GM21423 (cell line): Measurements from ENCODE around the gene CCT4.
"Not testable (repeated sequence)": the region's sequence is repeated elsewhere in the genome, so short reads cannot be mapped to it uniquely, and the experiment has no call there.

Source experiments
- ATAC-seq: cut with Tn5 transposase; IDR thresholded peaks from one replicate; pipeline ENCODE4 v1.9.1; 2021; ENCODE audit warnings: mild to moderate bottlenecking, moderate library complexity; ENCODE audit not compliant: unreplicated experiment

Gene CCT4, protein sequence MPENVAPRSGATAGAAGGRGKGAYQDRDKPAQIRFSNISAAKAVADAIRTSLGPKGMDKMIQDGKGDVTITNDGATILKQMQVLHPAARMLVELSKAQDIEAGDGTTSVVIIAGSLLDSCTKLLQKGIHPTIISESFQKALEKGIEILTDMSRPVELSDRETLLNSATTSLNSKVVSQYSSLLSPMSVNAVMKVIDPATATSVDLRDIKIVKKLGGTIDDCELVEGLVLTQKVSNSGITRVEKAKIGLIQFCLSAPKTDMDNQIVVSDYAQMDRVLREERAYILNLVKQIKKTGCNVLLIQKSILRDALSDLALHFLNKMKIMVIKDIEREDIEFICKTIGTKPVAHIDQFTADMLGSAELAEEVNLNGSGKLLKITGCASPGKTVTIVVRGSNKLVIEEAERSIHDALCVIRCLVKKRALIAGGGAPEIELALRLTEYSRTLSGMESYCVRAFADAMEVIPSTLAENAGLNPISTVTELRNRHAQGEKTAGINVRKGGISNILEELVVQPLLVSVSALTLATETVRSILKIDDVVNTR

DNA sequence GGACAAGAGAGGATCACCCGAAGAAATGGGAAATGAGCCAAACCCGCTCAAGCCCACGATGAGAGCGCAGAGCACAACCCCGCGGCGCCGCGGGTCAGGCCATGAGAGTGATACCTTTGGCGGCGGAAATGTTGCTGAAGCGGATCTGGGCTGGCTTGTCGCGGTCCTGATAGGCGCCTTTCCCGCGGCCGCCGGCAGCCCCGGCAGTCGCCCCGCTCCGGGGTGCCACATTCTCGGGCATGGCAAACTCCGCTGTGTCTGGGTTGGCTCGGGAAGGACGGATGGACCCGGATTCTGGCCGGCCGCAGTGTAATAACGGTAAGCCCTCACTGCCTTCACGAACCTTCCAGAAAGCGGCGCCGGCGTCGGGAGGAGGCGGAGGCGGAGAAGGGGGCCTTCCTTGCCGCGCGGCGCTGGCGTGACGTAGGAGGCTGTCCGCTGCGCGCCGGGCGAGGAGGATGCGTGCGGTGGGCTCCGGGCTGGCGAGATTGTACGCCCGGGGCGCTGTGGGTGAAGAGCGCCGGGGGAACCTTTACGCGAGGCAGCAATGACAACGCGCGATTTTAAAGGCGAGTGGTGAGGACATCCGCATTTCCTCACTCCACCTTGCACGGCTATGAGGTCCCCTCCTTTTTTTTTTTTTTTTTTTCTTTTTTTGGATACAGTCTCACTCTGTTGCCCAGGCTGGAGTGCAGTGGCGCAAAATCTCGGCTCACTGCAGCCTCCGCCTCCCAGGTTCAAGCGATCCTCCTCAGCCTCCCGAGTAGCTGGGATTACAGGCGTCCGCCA lies at the start of gene CCT4:
Gene CCT4, minus strand, starts transcription at position 390 of the 789 bp plus-strand sequence. Its CDS starts 149 bp downstream, at position 241.
- peak; percentile 89 for ATAC-seq

DNA sequence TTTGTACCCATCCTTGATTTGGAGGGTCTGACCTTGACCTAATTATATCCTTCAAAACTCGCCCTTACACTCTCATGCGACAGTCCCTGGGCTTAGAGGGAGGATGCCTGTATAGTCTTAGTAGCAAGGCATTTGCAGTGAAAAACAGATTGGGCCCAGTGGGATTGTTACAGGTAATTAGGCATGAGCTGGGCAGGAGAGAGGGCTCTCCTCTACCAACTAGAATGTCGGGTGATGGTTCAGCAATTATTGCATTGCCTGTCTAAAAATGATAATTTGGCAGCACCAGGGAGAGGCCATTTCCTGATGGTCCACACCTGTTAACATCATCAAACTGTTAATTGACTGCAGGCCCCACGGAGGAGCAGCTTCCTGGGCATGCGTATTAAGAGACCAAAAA lies 49.4 kb upstream of the CCT4 start:
- no peak for ATAC-seq

DNA sequence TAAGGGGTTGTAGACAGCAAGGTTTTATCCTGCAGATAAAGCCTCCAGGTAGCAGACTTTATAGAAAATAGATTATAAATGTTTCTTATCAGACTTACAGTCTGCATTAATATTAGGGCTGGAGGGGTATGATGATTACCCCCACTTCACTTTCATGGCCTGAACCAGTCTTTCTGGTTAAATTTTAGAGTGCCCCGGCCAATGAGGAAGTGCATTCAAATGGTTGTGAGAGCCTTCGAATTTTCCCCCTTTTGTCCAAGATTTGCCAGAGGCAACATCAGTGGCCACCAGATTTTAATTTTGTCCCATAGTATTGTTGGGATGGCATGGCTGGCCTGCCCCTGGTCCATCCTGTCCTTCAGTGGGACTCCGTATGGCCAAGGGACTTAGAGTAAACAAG lies 48.6 kb upstream of the CCT4 start:
- ATAC-seq = no peak

DNA sequence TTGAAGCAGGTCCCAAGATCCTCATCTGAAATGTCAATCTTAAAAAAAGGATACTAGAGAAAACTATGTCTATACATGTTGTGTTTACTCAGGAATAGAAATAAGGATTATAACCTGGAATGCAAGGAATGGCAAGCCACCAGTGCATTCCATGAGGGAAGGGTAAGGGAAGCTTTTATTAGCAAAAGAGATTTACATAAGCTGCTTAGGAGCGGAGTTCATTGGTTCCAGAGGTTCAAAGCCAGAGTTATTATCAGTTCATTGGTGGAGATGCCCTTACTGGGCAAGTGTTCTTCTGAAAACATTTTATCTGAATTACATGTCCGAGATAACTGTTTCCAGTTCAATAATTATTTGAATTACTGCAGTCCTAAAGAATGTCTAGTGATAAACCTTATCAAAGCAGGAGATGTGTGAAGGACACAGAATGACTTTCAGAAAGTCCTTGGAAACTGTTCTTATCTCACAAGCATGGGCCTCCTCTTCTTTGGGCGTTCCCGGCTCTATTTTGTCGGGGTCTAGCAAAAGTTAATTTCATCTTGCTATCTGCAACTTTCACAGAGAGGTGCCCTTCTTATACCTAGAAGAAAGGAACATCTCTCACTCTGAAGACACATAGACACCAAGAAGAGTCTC lies 40.5 kb upstream of the CCT4 start:
- no peak for ATAC-seq

DNA sequence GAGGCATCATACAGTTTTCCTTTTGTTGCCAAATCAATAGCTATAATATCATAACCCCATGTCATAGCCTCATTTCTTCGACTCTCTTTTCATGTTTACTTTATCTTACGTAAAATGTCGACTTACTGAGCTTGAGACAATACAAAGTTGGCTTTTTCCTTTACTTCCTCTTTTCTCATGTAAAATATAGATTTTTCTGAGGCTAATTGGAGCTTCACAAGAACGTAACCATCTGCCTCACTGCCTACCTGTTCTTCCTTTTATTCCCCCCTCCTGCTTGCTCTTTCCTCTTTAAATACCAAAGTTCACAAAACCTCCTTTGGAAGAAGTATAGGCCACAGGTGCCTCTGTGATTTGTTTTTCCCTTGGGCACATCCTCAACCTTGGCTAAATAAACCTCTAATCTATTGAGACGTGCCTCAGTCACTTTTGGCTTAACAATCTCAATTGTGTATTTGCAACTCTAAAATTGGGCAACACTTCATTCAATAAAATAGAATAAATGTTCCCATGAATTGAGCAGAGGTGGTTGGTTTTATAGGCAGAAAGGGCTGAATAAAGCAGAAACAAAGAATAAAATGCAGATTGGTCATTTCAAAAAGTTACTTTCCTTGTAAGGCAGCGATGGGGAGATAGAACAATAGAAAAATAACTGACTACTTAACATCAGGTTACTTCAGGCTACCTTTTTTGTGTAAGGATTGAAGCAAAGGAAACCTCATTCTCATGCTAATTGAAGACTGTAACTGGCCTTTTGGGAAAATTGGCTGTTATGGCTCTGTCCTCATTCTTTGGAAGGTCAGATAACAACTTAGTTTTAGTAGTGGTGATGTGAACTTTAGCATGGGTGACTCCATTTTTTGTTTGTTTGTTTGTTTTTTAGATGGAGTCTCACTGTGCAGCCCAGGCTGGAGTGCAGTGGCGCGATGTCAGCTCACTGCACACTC lies 38.3 kb upstream of the CCT4 start:
- no peak for ATAC-seq

DNA sequence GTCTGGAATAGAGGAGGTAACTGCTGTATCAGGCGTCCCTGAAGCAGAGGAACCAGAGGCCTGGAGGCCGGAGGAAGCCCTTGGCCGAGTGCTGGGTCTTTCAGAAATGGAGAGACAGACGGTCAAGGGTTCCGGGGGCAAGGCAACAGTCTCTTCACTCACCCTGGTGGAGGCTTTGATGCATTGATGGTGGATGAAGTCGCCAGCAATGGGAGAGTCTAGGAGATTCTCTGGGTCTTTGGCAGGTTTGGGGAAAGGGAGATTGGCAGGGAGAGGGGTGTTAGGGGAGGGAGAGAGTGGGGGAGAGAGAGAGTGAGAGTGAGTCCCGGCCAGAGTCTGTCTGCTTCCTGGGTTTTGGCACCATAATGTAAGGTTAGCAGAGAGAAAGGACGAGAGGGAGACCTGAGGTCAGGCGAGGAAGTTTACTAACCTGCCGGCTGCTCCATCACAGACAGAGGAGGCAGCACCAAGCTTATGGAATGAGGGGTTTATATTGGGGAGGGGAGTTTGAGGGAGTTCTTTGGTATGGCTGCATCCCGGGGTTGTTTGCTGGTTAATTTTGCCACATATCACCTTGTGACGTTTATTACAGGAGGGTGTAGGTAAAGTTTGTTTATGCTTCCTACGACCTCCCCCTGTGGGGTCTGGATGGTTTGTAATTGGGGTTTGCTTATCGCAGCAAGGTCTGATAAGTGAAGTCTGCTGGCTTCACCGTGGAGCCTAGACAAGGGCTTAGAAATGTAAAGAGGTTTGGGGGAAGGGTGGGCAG lies 36.6 kb upstream of the CCT4 start:
- no peak for ATAC-seq

DNA sequence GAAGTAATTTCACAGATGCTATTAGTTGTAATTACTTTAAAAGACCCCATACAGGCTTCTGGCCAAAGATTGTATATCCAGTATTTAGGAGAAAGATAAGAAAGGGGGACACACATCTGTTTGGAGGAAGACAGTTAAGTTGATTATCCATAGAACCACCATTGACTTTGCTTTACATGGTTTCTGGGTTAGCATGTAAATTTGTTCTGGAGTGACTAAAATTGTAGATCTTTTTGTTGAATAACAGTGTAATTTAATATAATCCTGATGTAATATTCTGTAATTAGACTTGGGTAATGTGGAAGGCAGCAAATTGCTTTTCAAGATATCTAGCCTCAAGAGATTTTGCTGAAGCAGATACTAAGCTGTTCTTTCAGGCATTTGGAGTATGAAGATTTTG lies 34.3 kb upstream of the CCT4 start:
- ATAC-seq = no peak

DNA sequence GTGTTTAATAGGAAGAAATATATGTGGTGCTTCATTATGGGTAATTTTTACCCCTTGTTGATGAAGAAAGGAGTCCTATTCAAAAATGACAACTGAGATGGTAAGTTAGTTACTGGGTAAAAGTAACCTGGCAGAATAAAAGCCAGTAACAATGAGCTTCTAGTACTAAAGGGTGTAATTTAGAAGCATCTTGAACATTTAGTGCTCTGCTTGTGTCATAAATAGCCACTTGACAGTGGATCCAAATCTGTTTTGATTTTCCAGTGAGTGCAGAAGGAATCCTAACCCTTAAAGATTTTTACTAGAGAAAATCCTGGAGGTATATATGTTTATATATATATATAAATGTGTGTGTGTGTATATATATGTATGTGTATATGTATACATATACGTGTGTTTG lies 32.1 kb upstream of the CCT4 start:
- ATAC-seq = no peak

DNA sequence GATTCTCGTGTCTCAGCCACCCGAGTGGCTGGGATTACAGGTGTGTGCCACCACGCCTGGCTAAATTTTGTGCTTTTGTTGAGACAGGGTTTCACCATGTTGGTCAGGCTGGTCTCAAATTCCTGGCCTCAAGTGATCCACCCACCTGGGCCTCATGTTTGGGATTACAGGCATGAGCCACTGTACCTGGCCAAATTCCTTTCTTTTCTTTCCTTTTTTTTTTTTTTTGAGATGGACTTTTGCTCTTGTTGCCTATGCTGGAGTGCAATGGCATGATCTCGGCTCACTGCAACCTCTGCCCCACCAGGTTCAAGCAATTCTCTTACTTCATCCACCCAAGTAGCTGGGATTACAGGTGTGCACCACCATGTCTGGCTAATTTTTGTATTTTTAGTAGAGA lies 26.3 kb upstream of the CCT4 start:
- not testable (repeated sequence) for ATAC-seq

DNA sequence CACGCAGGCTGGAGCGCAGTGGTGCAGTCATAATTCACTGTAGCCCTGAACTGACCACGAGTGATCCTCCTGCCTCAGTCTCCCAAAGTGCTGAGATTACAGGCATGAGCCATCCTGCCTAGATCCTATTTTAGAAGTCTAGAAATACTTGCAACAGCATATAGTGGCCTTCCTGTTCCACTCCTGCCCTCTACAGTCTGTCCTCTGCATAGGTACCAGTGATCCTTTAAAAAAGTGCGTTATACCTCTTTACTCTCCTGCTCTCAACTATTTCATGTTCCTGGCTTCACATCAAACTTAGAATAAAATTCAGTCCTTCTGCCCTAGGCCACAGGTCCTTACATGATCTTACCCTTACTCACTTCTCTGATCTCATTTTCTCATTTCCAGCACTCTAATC lies 23.1 kb upstream of the CCT4 start:
- no peak for ATAC-seq

DNA sequence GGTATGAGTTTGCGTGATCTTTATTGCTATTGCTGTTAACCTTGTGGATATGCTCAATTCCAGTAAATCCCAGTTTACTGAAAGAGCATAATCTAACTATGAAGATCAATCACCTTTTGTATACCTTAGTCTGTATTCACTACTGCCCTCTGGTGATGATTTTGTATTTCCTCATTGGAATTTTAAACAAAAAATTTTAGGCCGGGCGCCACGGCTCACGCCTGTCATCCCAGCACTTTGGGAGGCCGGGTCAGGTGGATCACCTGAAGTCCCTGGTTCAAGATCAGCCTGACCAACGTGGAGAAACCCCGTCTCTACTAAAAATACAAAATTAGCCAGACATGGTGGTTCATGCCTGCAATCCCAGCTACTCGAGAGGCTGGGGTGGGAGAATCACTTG lies 22.1 kb upstream of the CCT4 start:
- ATAC-seq = no peak

DNA sequence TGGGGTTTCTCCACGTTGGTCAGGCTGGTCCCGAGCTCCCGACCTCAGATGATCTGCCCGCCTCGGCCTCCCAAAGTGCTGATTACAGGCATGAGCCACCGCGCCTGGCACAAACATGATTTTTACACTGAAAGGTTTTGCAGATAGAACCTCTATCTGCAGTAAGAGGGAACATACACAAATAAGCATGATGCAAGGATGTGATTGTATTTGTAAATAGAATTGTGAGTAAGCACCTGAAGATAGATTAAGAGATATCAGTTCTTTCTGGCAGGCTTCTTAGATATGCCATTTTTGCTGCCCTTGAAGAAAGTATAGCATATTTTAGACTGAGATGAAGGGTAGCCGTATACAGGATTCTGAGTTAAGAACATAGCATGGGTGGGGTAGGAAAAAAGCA lies 20.7 kb upstream of the CCT4 start:
- ATAC-seq = no peak

DNA sequence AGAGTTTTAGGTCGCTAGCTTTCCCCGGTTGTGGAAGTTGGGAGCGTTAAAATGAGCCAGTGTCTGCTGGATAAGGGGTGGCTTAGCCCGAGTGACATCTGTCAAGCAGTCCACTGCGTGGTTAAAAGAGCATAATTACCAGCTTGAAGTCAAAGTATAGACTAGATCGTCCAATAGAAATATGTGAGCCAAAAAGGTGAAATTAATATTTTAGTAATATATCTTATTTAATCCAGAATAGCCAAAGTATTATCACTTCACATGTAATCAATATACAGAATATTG lies 17.7 kb upstream of the CCT4 start:
- peak; percentile 18 for ATAC-seq

DNA sequence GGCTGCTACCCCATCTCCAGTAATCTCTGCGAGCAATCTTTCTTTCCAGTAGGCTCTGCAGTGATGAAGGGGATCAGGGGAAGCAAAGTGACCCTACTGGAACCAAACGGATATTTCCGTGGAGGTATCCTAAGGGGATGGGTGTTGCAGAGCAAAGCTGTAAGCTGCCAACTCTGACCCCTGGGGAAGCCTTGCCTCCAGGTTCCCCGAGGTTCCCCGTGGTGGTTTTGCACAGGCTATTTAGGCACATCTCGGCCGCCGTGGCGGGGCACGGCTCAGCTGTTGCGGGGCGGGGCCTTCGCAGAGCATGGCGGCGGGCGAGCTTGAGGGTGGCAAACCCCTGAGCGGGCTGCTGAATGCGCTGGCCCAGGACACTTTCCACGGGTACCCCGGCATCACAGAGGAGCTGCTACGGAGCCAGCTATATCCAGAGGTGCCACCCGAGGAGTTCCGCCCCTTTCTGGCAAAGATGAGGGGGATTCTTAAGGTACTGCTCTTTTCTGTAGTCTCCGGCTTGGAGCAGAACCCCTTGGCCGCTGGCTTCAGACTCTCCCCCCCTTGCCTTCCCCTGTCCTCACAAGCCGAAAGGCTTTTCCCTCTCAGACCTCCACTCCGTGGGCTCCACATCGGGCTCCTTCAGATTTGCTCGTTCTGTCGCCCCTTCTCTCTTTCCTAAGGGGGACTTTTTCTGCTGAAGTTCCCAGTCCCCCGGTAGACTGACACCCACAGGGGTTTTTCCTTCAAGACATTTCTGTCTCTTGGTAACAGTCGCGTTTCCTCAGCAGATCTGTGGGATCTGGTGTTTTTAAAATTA lies 17.1 kb upstream of the CCT4 start, which contains the start of gene COMMD1:
Gene COMMD1, plus strand, starts transcription at position 303 of the 814 bp plus-strand sequence. Its CDS starts 5 bp downstream, at position 308.
- peak; percentile 97 for ATAC-seq

DNA sequence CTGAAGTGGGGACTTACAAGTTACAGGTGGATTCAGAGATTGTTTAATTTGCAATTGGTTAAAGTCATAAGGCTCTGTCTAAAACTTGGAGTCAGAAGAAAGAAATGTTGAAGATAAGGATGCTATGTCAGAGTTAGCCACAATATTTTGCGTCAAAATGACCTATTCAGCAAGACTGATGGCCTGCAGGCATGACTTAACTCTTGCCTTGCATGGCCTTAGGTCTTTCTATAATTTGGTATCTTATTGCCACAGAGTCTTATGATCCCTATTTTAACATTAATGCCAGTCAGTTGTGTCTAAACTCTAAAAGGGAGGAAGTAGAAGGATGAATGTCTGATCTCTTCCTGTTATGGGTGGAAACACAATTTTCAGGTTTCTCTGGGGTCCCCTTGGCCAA lies 11.8 kb upstream of the CCT4 start:
- no peak for ATAC-seq

DNA sequence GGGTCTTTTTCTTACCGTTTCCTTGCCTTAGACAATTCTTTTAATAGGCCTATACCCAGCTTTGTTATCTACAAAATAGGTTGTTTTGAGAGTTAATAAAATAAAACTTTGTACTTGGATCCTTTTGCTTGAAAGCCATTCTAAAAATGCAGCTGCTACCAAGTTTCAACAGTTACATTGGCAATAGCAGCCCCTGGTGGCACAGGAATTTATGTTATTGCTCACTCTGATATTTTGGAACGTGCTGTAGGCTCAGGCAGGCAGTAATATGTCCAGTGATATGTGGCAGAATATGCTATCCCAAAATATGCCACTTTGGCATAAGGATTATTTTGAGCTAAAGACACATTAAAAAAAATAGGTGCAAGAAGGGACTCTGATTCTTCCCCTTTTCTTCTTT lies 10.4 kb upstream of the CCT4 start:
- no peak for ATAC-seq

DNA sequence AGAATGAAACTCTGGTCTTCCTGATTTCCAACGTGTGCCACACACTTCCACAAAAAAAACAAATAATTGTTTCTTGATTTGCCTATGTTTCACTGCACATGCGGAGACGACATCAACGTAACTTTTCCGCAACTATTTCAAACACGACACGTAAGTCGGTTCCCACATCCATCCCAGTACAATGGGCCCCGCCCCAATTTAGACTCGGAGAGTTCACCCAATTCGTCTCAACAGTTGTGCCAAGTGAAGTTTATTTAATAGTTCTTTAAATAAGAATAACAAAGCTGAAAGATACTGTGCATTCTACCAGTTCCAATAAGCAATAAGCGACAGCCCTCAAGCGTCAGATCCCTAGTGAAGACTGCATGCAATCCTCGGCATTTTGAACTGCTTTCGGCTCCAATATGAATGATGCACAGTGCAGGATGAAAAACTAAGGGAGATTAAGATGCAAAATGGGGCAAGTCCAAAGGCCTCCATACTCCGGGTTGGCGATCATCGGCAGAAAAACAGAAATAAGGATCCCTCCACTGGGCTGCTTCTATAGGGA lies 664 bp downstream of the CCT4 start:
- ATAC-seq = peak; percentile 4

DNA sequence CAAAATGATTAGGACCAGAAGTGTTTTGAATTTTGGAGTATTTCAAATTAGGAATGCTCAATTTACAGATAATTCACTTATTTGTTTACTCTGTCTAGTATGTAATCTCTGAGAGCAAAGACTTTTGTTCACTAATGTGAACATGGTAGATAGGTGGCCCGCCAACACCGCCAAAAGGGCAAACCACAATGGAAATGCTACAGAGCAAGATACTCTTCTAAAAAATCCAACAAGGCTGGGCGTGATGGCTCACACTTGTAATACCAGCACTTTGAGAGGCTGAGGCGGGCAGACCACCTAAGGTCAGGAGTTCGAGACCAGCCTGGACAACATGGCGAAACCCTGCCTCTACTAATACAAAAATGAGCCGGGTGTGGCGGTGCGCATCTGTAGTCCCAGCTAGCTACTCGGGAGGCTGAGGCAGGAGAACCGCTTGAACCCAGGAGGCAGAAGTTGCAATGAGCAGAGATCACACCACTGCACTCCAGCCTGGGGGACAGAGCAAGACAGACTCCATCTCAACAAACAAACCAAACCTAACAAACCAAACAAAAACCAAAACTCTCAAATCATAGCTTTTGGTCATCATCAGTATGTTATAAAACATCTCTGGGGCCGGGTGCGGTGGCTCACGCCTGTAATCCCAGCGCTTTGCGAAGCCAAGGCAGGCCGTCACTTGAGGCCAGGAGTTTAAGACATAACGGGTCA lies 2.4 kb downstream of the CCT4 start:
- ATAC-seq = no peak
